Endodermal cell (in vitro differentiated cells): ENCODE measurements around the gene HDAC4. TPM values are rescaled to one million over a fixed set of nuclear protein-coding genes. Genes with fewer than 3 reads are reported as not detected.

Experiments
- DNase-seq: peaks from one replicate; pipeline ENCODE4 v3.0.0-alpha.2; 2017
- H3K27ac ChIP-seq: 2 replicates; pipeline ENCODE4 v1.5.1; 2013; ENCODE audit warnings: mild to moderate bottlenecking, low read depth, low read length, moderate library complexity
- H3K27me3 ChIP-seq: 2 replicates; pipeline ENCODE4 v1.6.1; 2013; ENCODE audit warnings: mild to moderate bottlenecking, low read length, moderate library complexity; ENCODE audit not compliant: insufficient read depth, control insufficient read depth, poor library complexity, severe bottlenecking
- H3K36me3 ChIP-seq: 2 replicates; pipeline ENCODE4 v1.7.0; 2013; ENCODE audit warnings: mild to moderate bottlenecking, low read length, moderate library complexity; ENCODE audit not compliant: control insufficient read depth, insufficient read depth
- H3K4me1 ChIP-seq: one replicate; pipeline ENCODE4 v1.7.0; 2013; ENCODE audit warnings: low read length; ENCODE audit not compliant: control insufficient read depth, insufficient read depth
- H3K4me3 ChIP-seq: 2 replicates; pipeline ENCODE4 v1.5.1; 2013; ENCODE audit warnings: mild to moderate bottlenecking, low read length, moderate library complexity
- H3K9ac ChIP-seq: 2 replicates; pipeline ENCODE4 v1.6.1; 2013; ENCODE audit warnings: mild to moderate bottlenecking, low read length, moderate library complexity; ENCODE audit not compliant: poor library complexity, severe bottlenecking; ENCODE audit errors: extremely low read depth
- H3K9me3 ChIP-seq: 2 replicates; pipeline ENCODE4 v1.6.1; 2013; ENCODE audit warnings: mild to moderate bottlenecking, low read length, moderate library complexity; ENCODE audit not compliant: control insufficient read depth
- H3K27ac Mint-ChIP-seq: 2 replicates; pipeline ENCODE4 v1.8.0; 2020; ENCODE audit warnings: mixed read lengths
- H3K27me3 Mint-ChIP-seq: 2 replicates; pipeline ENCODE4 v1.8.0; 2021; ENCODE audit warnings: mild to moderate bottlenecking, mixed read lengths; ENCODE audit not compliant: insufficient read depth
- H3K36me3 Mint-ChIP-seq: 2 replicates; pipeline ENCODE4 v1.8.0; 2020; ENCODE audit warnings: low read depth, mixed read lengths
- H3K4me1 Mint-ChIP-seq: 2 replicates; pipeline ENCODE4 v1.8.0; 2020; ENCODE audit warnings: mixed read lengths
- H3K4me3 Mint-ChIP-seq: 2 replicates; pipeline ENCODE4 v1.8.0; 2020; ENCODE audit warnings: mild to moderate bottlenecking, moderate library complexity, mixed read lengths
- H3K9me3 Mint-ChIP-seq: 2 replicates; pipeline ENCODE4 v1.8.0; 2020; ENCODE audit warnings: mild to moderate bottlenecking, mixed read lengths
- WGBS, 2 experiments: methylation state at CpG; one replicate each; pipeline versions ENCODE4 v1.1.5 to v1.1.7; 2013; ENCODE audit warnings: missing lambda C conversion rate in 2 of 2, mixed read lengths in 1 of 2; ENCODE audit not compliant: insufficient coverage in 1 of 2, insufficient read length in 1 of 2; 5-methylcytosine and 5-hydroxymethylcytosine counted together
- total RNA-seq, 2 donors: library from RNA; stranded (reverse); fragmentation: NEBNext Ultra II Directional in 1 of 2; extraction: Animal tissue kit (Norgen Biotek cat#: 25700) in 1 of 2; gene quantifications; 2 replicates in 1 of 2; 3 replicates in 1 of 2; pipeline ENCODE4 v1.2.1, GENCODE V29; 2021
- TF ChIP-seq, protein P1 (sequence below): fragments of 200-600 bp; sonication (generic); conservative IDR thresholded peaks from 2 replicates; pipeline ENCODE4 v1.5.0; 2021; ENCODE audit warnings: antibody characterized with exemption, mild to moderate bottlenecking

HDAC4 gene
- total RNA-seq, 2 donors from 2014 or later, result 45.7 to 51.2 TPM

DNA sequence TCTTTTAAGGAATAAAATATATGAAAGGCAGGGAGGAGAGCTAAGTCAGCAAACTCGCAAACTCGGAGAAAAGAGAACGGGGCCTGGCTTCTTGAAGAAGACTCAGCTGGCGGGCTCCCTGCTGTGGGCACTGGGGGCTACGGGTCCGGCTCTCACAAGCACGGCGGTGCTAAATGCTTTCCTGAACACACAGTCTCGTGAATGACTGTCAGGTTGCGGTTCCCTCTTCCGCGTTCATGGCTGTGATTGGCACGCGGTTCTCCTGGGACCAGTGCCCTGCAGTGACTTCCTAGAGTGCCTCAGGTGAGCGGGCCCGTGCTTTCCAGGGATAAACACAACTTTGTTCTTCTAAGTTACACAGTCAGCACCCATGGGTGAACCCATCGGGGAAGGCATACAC lies 208.4 kb downstream of the HDAC4 start:
- H3K4me1 Mint-ChIP-seq, result peaks cover 2% of the 10 kb centered on the region
- H3K9me3 Mint-ChIP-seq, result peaks cover 8% of the 10 kb centered on the region
- peak overlapping the region; percentile 48 for H3K27ac Mint-ChIP-seq
- no peak overlapping the region for H3K9ac ChIP-seq
- peaks cover 32% of the 10 kb centered on the region for H3K36me3 Mint-ChIP-seq
- no peak overlapping the region for H3K4me3 Mint-ChIP-seq
- H3K27me3 Mint-ChIP-seq, result no peaks in the 10 kb centered on the region
- no peak overlapping the region for H3K27ac ChIP-seq
- peak; percentile 32 for DNase-seq
- H3K27me3 ChIP-seq, result no peaks in the 10 kb centered on the region
- 88 to 89% methylated on average over 17 of the region's 17 CpGs for WGBS, 2 experiments
- H3K9me3 ChIP-seq, result peaks cover 13% of the 10 kb centered on the region
- H3K4me3 ChIP-seq, result no peak overlapping the region
- TF ChIP-seq, protein P1, sequence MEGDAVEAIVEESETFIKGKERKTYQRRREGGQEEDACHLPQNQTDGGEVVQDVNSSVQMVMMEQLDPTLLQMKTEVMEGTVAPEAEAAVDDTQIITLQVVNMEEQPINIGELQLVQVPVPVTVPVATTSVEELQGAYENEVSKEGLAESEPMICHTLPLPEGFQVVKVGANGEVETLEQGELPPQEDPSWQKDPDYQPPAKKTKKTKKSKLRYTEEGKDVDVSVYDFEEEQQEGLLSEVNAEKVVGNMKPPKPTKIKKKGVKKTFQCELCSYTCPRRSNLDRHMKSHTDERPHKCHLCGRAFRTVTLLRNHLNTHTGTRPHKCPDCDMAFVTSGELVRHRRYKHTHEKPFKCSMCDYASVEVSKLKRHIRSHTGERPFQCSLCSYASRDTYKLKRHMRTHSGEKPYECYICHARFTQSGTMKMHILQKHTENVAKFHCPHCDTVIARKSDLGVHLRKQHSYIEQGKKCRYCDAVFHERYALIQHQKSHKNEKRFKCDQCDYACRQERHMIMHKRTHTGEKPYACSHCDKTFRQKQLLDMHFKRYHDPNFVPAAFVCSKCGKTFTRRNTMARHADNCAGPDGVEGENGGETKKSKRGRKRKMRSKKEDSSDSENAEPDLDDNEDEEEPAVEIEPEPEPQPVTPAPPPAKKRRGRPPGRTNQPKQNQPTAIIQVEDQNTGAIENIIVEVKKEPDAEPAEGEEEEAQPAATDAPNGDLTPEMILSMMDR, result no peak
- peaks cover 18% of the 10 kb centered on the region for H3K36me3 ChIP-seq
- H3K4me1 ChIP-seq, result no peaks in the 10 kb centered on the region

DNA sequence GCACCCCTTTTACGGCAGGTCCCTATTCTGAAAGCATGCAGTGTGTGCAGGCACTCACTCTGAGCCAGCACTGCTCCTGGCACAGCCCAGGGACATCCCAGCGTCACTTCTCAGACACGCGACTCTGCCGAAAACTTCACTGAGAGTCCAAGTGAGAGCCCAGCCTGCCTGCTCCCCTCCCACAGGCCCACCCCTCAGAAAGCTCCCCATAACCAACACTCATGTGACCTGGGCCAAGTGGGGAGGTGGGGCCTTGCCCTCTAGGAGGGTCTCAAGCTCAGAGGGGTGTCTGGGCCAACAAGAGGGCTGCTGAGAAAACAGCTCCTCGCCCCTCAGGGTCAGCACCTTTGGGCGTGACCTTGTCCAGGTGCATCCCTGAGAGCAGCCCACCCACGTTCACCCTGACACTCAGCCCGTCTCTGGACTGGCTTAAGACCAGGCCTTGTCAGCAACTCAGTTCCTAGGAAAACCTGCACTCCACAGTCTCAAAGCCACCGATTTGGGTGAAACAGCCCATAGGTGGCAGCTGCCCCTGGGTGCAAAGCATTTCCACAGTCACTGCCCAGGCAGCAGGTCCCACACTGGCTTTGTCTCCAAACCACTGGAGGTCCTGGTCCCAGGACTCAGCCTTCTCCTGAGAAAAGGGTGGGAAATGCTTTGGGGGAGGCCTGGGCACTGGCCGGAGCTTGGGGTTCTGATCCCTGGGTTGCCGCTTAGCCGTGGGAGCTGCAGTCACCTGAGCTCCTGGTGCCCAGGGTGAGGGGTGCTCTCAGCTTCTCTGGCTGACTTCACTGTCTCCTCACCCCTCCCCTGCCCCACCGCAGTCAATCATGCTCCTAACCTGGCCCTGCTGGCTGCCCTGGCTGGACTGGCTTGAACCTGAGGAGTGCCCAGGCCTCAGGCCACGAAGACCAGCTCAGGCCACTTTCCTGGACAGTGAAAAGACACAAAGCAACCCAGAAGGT lies 209.6 kb downstream of the HDAC4 start:
- DNase-seq, result peak; percentile 43
- H3K27me3 ChIP-seq, result no peaks in the 10 kb centered on the region
- no peak overlapping the region for H3K4me3 Mint-ChIP-seq
- H3K4me3 ChIP-seq, result no peak overlapping the region
- peaks cover 8% of the 10 kb centered on the region for H3K9me3 Mint-ChIP-seq
- H3K27me3 Mint-ChIP-seq, result no peaks in the 10 kb centered on the region
- peaks cover 2% of the 10 kb centered on the region for H3K4me1 Mint-ChIP-seq
- TF ChIP-seq, protein P1, result no peak
- H3K9me3 ChIP-seq, result peaks cover 13% of the 10 kb centered on the region
- peaks cover 42% of the 10 kb centered on the region for H3K36me3 Mint-ChIP-seq
- H3K4me1 ChIP-seq, result no peaks in the 10 kb centered on the region
- 93% methylated on average over 9 to 15 of the region's 15 CpGs for WGBS, 2 experiments
- H3K27ac ChIP-seq, result no peak overlapping the region
- H3K9ac ChIP-seq, result no peak overlapping the region
- H3K36me3 ChIP-seq, result peaks cover 18% of the 10 kb centered on the region
- H3K27ac Mint-ChIP-seq, result peak overlapping the region; percentile 79

DNA sequence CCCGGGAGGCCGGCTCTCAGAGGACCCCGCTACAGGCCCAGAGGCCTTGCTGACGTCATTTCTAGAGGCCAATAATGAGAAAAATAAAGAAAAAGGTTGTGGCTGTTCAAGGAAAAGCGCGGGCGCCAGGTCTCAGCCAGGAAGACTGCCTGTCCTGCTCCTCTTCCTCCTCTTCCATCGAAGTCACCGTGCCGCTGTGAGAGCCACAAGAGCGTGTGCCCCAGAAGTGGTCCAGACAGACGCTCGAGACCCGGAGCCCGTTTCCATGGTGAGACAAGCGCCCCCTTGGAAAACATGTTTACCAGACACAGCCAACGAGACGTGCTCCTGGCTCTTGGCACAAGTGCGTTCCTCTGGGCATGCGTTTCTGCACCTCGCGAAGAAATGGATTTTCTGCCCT lies 210.5 kb downstream of the HDAC4 start:
- H3K36me3 ChIP-seq, result peaks cover 18% of the 10 kb centered on the region
- H3K27me3 ChIP-seq, result no peaks in the 10 kb centered on the region
- no peak overlapping the region for H3K4me3 ChIP-seq
- peaks cover 2% of the 10 kb centered on the region for H3K4me1 Mint-ChIP-seq
- peaks cover 48% of the 10 kb centered on the region for H3K36me3 Mint-ChIP-seq
- no peaks in the 10 kb centered on the region for H3K27me3 Mint-ChIP-seq
- TF ChIP-seq, protein P1, result no peak
- peaks cover 13% of the 10 kb centered on the region for H3K9me3 ChIP-seq
- WGBS, 2 experiments, result 89 to 96% methylated on average over 10 to 22 of the region's 22 CpGs
- H3K27ac Mint-ChIP-seq, result peak overlapping the region; percentile 72
- H3K4me1 ChIP-seq, result no peaks in the 10 kb centered on the region
- H3K27ac ChIP-seq, result no peak overlapping the region
- peaks cover 8% of the 10 kb centered on the region for H3K9me3 Mint-ChIP-seq
- DNase-seq, result peak; percentile 35
- no peak overlapping the region for H3K4me3 Mint-ChIP-seq
- no peak overlapping the region for H3K9ac ChIP-seq
